NCI-H446 (cell line): ENCODE data around the gene ZNF282.
A peak's percentile ranks its signal among the peaks of the same experiment; 100 is the strongest.

Source experiments
- DNase-seq, 2 experiments: peaks; one replicate each; lab custom pipeline; 2025; lab: John Stamatoyannopoulos, UW

ZNF282 gene

DNA sequence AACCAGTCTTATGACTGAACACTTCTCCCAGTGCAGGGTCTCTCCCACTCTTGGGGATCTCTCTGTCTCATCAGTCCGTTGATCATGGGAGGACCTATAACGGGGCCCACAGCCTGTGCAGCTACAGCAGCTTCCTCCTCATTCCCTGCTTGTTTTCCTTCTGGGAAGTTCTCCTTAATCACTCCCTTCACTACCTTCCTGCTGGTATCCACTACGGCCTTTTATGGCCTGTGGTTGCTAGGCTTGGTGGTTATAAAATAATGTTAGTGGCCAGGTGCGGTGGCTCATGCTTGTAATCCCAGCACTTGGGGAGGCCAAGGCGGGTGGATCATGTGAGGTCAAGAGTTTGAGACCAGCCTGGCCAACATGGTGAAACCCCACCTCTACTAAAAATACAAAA is 3.5 kb upstream of the ZNF282 start:
- DNase-seq = no peak

DNA sequence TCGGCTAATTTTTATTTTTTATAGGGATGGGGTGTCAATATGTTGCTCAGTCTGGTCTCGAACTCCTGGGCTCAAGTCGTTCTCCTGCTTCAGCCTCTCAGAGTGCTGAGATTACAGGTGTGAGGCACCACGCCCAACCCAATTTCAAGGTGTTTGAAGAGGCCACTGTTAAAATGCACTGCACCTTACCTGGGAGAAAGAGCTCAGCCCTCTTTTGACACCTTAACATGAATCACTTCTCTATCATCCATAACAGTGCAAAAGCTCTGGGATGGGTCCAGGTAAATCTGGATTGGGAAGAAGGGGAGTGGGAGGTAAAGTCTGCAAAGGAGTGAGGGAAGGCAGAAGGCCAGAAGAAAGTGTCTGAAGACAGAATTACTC is 557 bp upstream of the ZNF282 start:
- no peak for DNase-seq

DNA sequence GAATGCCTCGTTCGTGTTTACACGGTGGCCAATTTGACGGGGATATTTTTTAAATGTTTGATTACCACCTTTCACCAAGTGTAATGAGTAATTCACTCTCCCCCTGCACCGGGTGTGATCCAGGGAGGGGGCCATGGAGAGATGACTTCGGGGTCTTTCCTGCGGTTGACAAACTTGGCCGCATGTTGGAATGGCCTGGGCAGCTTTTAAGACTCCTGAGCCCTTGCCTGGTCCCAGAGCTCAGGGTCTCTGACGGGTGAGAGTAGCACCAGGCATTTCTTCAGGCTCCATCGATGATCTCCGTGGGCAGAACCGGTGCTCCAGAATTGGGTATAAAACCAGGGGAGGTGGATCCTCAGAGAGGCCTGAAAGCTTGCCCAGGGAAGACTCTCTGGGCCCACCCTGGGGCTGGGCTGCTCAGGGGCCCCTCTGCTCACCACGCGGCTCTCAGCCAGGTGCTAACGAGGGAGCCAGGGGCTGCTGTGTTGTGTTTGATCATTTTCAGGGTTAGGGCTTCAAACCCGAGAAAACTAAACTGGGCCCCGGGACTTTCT is 882 bp downstream of the ZNF282 start:
- DNase-seq = no peak

DNA sequence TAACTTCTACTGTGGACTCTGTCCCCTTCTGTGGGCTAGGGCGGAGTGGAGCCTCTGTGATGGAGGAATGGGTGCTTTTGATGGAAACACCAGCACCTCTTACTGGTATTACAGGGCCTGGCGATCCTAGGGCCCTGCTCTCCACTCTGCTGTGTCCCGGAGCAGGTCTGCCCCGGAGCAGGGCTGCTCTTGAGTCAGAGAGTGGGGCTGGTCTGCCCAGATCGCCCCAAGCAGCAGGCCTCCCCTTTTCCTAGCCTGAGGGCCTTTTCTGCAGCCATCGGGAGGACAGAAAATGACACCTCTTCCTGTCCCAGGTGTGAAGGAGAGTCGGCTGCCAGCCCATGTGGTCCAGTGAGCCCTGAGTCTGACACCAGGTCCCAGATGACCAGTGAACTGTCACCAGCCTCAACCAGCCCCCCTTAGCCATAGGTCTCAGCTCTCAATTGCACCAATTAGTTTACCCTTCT is 1.4 kb downstream of the ZNF282 start:
- no peak for DNase-seq

DNA sequence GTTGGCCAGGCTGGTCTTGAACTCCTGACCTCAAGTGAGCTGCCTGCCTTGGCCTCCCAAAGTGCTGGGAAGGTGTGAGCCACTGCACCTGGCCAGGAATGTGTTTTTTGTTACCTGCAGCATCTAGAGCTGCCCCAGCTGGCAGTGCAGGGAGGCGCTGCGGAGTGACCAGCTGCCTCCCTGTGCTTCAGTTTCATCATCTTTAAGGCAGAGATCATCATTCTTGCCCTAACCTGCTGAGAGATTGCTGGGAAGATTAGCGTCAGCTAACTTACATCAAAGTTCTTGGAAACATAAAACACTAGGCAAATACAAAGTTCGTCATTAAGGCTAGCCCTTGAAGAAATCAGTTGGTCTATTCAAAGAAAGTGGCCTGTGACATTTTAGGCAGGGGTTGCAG is 2.3 kb downstream of the ZNF282 start:
- no peak for DNase-seq

DNA sequence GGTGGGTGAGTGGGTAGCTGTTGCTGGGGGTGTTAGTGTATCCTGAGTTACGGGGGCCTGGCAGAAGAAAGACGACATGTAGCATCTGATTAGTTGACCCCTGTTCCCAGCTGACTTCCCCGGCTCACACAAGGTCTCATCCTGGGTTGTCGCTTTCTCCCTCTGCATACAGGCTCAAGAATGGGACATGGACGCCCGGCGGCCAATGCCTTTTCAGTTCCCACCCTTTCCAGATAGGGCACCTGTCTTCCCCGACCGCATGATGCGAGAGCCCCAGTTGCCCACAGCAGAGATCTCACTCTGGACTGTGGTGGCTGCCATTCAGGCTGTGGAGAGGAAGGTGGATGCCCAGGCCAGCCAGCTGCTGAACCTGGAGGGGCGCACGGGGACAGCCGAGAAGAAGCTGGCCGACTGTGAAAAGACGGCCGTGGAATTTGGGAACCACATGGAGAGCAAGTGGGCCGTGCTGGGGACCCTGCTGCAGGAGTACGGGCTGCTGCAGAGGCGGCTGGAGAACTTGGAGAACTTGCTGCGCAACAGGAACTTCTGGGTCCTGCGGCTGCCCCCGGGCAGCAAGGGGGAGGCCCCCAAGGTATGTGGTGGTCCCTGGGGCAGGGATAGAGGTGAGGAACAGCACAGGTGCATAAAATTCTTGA is 2.9 kb downstream of the ZNF282 start:
- no peak for DNase-seq

DNA sequence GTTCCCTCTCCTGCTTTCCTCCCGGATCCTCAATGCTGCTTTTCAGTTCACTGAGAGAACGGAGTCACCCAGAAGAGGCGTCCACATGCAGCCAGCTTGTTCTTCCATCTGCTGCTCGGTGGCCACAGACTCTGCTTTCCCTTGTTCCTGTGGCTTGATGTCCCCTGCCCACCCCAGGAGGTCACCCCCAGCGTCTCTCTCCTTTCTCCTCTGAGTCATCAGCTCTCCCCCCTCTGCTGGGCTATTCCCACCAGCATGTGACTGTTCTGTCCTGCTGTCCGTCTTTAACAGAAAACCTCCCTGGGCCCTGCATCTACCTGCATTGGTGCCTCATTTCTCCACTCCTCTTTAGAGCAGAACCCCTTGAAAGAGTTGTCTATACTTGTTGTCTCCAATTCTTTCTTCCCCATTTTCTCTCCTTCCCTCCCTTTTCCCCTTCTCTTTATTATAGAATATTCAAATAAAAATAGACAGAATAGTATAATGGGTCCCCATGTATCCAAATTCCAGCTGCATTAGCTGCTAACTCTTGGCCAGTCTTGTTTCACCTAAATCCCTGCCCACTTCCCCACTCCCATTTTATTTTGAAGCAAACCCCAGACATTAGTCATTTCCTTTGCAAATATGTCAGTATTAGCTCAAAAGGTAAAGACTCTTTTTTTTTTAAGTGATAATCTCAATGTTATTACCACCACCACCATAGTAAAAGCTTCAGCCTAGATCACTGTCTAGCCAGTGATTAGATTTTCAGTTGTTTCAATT is 4.1 kb downstream of the ZNF282 start:
- DNase-seq = no peak

DNA sequence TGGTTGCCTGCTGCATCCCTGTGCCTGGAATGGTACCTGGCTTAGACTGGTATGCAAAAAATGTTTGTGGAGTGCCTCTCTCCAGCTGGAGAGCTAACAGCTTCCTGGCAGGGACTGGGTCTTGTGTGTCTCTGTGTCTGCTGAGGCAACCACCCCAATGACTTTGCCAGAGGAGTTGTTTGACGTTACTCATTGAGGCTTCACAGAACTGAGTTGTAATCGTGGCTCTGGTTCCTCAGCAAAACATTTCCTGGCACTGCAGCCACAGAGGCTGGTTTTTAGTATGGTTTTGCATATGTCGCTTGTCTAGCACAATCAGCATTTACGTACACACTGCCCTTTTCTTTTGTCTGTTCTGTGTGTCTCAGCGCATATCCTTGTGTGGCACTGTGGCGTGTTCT is 7.5 kb downstream of the ZNF282 start:
- no peak for DNase-seq

DNA sequence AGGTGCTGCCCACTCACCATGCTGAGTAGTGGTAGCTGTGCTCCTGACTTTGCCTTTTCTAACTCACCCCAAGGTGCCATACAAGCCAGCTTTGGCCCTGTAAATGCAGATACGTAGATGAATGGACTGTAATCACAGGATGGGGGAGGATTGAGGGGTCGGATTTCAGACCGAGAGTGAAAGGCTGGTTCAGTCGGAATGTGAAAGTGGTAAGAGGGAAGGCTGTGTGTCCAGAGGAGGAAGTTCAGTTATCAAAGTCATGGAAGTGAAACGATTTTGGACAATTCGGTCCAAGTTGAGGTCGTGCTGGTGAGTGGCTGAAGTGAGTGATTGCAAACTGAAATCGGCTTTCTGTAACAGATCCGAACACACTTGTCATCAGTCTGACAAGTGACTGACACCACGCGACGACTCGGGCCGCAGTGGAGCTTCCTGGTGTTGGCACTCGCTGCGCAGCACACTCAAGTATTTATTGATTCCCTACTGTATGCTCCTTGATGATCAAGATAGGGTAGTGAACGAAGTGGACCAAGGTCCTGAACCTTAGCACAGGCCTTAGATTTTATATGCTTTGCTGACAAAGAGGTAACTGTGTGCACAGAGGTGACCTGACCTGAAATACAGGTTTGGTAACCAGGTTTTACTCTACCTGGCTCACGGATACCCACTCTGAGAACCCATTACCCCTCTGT is 10.5 kb downstream of the ZNF282 start:
- no peak for DNase-seq

DNA sequence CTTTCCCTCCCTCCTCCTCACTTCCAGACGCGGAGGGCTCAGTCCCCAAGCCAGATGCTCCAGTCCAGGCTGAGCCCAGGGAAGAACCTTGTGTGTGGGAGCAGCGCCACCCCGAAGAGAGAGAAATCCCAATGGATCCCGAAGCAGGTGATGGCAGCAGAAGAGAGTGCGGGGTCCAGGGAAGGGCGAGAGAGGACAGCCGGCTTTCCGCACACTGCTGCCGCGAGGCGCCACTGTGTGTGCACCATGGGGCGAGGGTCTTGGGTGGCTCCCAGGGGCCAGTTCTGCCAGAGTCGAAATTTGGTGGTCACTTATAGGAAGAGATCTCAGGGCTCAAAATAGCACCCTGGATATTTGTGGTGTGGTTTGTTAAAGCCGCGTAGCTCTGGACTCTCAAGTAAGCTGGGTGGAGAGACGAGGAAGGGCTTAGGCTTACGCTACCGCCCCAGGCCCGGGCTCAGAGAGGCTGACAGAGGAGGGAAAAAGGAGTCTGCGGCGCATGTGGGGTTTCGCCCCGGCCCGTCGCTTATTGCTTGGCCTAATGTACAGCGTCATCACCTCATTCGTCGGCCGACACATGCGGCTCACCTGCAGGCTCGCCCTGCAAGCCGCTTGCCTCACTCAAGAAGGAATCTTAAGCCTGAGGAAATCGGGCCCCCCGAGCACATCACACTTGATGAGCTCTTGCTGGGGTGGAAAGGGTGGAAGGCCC is 12.1 kb downstream of the ZNF282 start:
- DNase-seq = no peak

DNA sequence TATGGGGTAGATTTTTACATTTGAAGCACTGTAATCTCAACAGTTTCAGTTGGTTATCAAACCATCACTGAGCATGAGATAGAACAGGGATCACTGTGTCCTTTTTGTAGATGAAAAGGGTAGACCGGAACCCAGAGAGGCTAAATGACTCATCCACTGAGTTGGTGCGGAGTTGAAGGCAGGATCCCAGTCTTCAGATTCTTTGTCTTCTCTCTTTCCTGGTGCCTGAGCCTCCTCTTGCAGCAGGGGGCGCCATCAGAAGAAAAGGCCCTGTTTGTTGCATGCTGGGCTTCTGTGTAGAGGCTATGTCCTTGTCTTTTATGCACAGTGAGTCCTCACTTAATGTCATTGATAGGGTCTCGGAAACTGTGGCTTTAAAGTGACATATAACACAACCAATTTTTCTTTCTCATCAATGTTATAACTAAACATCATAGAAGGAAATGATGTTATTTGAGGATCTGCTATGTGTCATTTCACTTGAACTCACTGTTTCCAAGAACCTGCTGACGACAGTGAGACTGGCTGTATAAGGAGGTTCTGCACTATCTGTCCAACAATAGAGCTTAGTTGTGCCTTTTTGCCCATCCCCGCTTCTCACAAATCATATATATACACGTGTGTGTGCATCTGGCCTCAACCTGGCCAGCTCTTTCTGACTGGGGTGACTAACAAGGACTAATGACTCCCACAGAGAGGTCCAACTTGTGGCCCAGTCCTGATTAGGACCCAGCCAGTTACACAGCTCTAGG is 14.3 kb downstream of the ZNF282 start:
- DNase-seq = peak in 1 of 2 experiments; percentile 26

DNA sequence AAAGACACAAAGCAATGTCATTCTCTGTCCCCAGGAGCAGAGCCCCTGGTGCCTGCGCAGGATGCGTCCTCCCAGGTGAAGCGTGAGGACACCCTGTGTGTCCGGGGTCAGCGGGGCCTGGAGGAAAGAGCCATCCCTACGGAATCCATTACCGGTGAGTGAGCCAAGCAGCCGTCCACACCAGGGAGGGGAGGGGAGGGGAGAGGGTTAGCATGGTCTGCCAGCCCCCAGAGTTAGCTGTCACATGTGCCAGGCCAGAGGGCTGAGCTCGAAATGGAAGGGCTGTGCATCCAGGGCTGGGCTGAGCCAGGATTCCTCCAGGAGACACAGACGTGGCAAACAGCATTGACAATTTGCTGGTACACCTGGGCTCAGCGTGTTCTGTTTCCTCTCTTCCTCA is 15.2 kb downstream of the ZNF282 start:
- no peak for DNase-seq

DNA sequence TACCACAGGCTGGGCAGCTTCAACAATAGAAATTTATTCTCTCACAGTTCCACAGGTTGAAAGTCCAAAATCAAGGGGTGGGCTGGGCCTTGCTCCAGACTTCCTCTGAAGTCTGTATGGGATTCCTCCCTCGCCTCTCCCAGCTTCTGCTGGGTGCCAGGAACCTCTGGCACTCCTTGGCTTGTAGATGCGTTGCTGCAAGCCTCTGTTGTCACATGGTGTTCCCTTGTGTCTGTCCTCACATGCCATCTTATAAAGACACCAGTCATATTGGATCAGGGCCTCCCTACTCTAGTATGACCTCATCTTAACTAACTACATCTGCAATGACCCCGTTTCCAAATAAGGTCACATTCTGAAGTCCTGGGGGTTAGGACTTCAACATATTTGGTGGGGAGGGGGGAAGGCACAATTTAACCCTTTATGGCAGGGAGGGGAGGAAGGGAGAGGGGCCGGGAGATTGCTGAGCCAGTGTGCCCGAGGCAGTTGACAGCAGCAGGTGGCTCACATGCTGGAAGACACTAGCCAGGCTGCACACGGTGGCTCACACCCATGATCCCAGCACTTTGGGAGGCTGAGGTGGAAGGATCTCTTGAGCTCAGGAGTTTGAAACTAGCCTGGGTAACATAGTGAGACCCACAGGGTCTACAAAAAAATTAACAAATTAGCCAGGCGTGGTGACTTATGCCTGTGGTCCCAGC is 18.8 kb downstream of the ZNF282 start:
- DNase-seq = no peak

DNA sequence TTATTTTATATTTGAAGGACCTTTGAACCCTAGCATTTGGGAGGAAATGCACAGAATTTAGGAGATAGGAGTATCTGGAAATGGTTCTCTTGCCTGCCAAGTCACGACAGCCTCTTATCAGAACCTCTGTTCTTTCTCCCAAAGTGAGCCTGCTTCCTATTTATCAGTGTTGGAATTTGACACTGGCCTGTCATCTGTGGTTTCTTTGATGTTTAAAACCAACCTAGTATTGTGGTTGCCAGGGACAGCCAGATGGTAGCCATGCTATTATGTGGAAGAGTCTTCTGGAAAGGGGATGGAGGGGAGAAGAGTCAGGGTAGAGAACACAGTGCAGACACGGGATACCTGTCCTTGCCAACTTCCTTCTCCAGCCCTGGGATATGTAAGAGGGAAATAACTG is 21.1 kb downstream of the ZNF282 start:
- no peak for DNase-seq

DNA sequence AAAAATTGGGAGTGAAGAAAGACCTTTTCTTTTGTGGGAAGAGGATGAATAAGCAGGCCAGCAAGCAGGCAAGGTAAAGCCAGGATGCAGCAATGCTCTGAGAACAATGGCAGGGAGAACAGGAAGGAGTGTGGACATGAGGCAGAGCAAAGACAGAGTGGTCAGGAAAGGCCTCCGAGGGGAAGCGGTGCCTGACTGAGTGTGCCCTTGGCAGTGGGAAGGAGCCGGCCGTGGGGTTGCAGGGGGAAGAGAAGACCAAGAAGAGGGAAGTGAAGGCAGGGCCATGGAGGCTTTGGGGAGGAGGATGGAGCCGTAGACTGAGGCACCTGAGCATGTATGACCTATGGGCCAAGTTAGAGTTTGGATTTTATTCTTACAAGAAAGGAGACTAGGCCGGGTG is 22.2 kb downstream of the ZNF282 start:
- no peak for DNase-seq

DNA sequence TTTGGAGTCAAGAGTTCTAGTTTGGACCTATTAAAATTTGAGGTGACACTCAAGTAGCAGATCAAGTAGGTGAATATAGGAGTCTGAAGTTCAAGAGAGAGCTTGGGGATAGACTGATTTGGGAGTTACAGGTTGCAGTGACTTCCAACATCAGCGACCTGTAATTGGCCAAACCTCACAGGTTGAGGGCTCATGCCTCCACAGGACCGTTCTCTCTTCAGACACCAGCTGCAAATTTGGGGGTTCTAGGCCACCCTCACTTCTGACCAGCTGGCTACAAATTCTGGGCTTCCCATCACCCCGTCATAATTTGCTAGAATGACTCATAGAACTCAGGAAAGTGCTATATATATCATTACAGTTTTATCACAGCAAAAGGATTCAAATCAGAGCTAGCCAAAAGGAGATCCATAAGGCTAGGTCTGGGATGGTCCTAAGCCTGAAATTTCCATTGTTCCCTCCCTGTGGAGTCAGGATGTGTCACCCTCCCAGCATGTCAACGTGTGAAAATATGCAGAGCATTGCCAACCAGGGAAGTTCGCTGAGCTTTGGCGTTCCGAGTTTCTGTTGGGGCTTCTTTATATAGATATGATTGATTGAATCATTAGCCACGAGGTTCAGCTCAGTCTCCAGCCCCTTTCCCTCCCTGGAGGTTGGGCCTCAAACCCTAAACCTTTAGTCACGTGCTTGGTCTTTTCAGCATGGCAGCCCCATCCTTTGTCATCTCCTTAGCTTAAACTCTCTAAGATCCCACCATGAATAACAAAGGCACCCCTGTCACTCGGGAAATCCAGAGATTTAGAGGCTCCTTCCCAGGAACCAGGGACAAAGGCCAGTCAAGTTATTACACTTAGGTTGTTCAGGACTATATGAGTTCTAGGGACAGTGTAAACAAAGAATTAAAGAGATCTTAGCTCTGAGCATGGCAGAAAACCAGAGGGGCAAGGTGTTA is 23.4 kb downstream of the ZNF282 start:
- no peak for DNase-seq

DNA sequence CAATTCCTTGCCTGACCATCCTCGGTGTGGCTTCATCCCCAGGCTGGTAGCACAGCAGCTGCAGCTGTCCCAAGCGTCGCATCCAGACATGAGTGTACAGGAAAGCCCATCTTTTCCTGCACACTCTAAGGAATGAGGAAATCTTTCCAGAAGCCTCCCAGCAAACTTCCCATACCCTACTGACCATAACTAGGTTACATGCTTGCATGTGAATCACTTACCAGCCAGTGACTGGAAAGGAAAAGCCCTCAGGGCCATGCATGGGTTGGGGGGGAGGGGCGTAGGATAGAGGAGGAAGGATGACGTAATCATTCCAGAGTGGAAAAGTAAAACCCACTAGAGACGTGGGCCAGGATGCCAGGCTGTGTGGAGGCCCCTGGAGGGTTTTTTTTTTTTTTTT is 25.2 kb downstream of the ZNF282 start:
- no peak for DNase-seq

DNA sequence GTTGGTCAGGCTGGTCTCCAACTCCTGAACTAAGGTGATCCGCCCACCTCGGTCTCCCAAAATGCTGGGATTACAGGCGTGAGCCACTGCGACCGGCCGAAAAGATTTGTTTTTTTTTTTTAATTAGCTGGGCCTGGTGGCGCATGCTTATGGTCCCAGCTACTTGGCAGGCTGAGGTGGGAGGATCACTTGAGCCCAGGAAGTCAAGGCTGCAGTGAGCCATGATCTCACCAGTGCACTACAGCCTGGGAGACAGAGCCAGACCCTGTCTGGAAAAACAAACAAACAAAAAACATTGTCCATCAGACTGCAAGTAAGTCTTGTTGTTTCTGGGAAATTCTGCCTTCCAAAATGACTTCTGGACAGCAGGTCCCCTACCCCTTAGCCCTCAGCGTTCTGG is 27.8 kb downstream of the ZNF282 start:
- DNase-seq = no peak

DNA sequence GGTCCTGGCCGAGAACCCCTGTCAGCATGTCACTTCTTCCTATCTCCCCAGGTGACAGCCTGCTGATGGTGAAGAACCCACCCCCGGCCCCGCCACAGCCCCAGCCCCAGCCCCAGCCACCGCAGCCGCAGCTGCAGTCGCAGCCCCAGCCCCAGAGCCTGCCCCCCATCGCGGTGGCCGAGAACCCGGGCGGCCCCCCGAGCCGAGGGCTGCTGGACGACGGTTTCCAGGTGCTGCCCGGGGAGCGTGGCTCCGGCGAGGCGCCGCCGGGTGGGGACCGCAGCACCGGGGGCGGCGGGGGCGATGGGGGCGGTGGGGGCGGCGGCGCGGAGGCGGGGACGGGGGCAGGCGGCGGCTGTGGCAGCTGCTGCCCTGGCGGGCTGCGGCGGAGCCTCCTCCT is 28.4 kb downstream of the ZNF282 start:
- DNase-seq = no peak

DNA sequence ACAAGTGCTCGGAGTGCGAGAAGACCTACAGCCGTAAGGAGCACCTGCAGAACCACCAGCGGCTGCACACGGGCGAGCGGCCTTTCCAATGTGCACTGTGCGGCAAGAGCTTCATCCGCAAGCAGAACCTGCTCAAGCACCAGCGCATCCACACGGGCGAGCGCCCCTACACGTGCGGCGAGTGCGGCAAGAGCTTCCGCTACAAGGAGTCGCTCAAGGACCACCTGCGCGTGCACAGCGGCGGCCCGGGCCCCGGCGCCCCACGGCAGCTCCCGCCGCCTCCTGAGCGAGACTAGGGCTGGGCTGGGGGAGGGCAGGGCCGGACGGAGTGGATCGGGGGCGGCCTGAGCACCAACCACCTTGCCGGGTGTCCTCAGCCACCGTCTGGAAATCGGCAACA is 29.0 kb downstream of the ZNF282 start:
- DNase-seq = no peak
